GM12878 (cell line): ENCODE results near the gene ALG2. TPM values are rescaled to one million over a fixed set of nuclear protein-coding genes. Genes with fewer than 3 reads are reported as not detected.

Experiments
- ATAC-seq: fragments of 200-7000 bp; cut with Tn5 transposase; 3 replicates; pipeline ENCODE4 v1.9.1; 2020; ENCODE audit warnings: mild to moderate bottlenecking, moderate library complexity
- BruUV-seq: library from RNA; stranded (reverse); fragments of 400-500 nt; replicated peaks from 2 replicates; lab custom pipeline; 2021; lab: Mats Ljungman, UMichigan
- CTCF ChIA-PET: fragments of 300-600 bp; sonication (Branson Sonifier 250); formaldehyde crosslinking; extraction: SDS; loops from one replicate; lab custom pipeline; 2021; ENCODE audit warnings: inconsistent platforms; lab: Yijun Ruan, JAX
- POLR2A ChIA-PET: fragments of 350-600 bp; formaldehyde crosslinking; extraction: SDS; loops from one replicate; lab custom pipeline; 2021; ENCODE audit warnings: inconsistent platforms; lab: Charles Lee
- RAD21 ChIA-PET: fragments of 300-600 bp; sonication (Branson Sonifier 250); formaldehyde crosslinking; loops from one replicate; lab custom pipeline; 2023; ENCODE audit warnings: antibody characterized with exemption; ENCODE audit not compliant: unreplicated experiment; lab: Charles Lee
- SMC1A ChIA-PET: fragments of 300-600 bp; sonication (Branson Sonifier 250); formaldehyde crosslinking; loops from one replicate; lab custom pipeline; 2023; ENCODE audit not compliant: unreplicated experiment, uncharacterized antibody; lab: Charles Lee
- DNase-seq: peaks from one replicate; pipeline ENCODE4 v3.0.0-alpha.2; 2011; ENCODE audit warnings: low read depth, low spot score
- FAIRE-seq: peaks from 3 replicates; lab custom pipeline; 2011; peaks lifted over from hg19 to GRCh38; lab: Jason Lieb, UNC
- H2AFZ ChIP-seq: 2 replicates; pipeline ENCODE4 v1.6.0; 2011; ENCODE audit warnings: low read depth, low read length, control low read depth; ENCODE audit not compliant: control insufficient read depth
- H3K27ac ChIP-seq: 2 replicates; pipeline ENCODE4 v1.5.1; 2011; ENCODE audit warnings: control low read depth; ENCODE audit not compliant: control insufficient read depth, insufficient read depth
- H3K27me3 ChIP-seq, 2 experiments: replicated peaks in 1 of 2; 2 replicates each; pipeline versions ENCODE4 v1.6.0 to v1.6.1; 2011; ENCODE audit warnings: low read length in 1 of 2; ENCODE audit not compliant: control insufficient read depth in 2 of 2, insufficient read depth in 2 of 2
- H3K36me3 ChIP-seq, 2 experiments: 2 replicates each; pipeline ENCODE4 v1.5.1; 2011; ENCODE audit warnings: low read length in 1 of 2; ENCODE audit not compliant: control insufficient read depth in 2 of 2, insufficient read depth in 2 of 2
- H3K4me1 ChIP-seq: 2 replicates; pipeline ENCODE4 v1.6.1; 2011; ENCODE audit warnings: mild to moderate bottlenecking, low read length, moderate library complexity, mixed read lengths; ENCODE audit not compliant: control insufficient read depth, insufficient read depth
- H3K4me2 ChIP-seq: 2 replicates; pipeline ENCODE4 v1.6.0; 2011; ENCODE audit warnings: control low read depth; ENCODE audit not compliant: control insufficient read depth, insufficient read depth
- H3K4me3 ChIP-seq: fragments of 200-600 bp; sonication (generic); 2 replicates; pipeline ENCODE4 v1.5.1; 2016
- H3K79me2 ChIP-seq: 2 replicates; pipeline ENCODE4 v1.6.0; 2011; ENCODE audit warnings: low read length; ENCODE audit not compliant: control insufficient read depth, insufficient read depth
- H3K9ac ChIP-seq: 2 replicates; pipeline ENCODE4 v1.8.0; 2011; ENCODE audit warnings: low read length, control low read depth, mixed read lengths; ENCODE audit not compliant: control insufficient read depth, insufficient read depth
- H3K9me3 ChIP-seq: replicated peaks from 3 replicates; pipeline ENCODE4 v1.5.1; 2011; ENCODE audit warnings: mild to moderate bottlenecking, low read length; ENCODE audit not compliant: control insufficient read depth, insufficient read depth
- H4K20me1 ChIP-seq: 2 replicates; pipeline ENCODE4 v1.6.0; 2011; ENCODE audit not compliant: control insufficient read depth, insufficient read depth
- BCL11A ChIP-seq: IDR thresholded peaks from 2 replicates; pipeline ENCODE4 v1.6.1; 2011; ENCODE audit warnings: low read depth, low read length
- BMI1 ChIP-seq: fragments of 450-650 bp; IDR thresholded peaks from 2 replicates; pipeline ENCODE4 v1.6.1; 2016; ENCODE audit warnings: mild to moderate bottlenecking, moderate library complexity, borderline replicate concordance
- EZH2 ChIP-seq: IDR thresholded peaks from 2 replicates; pipeline ENCODE4 v1.6.1; 2012; ENCODE audit warnings: low read depth, mild to moderate bottlenecking, control low read depth, inconsistent platforms, low read length, borderline replicate concordance; ENCODE audit not compliant: control insufficient read depth
- JUNB ChIP-seq: IDR thresholded peaks from 2 replicates; pipeline ENCODE4 v1.6.1; 2016; ENCODE audit warnings: antibody characterized with exemption, mild to moderate bottlenecking
- MTA3 ChIP-seq: IDR thresholded peaks from 2 replicates; pipeline ENCODE4 v1.6.1; 2012; ENCODE audit warnings: low read length, inconsistent platforms, borderline replicate concordance
- RBBP5 ChIP-seq: fragments of 200-600 bp; sonication (generic); conservative IDR thresholded peaks from 2 replicates; pipeline ENCODE4 v1.6.1; 2016
- YBX1 ChIP-seq: fragments of 450-650 bp; IDR thresholded peaks from 2 replicates; pipeline ENCODE4 v1.6.1; 2016; ENCODE audit warnings: antibody characterized with exemption
- WGBS: methylation state at CpG from one replicate; pipeline ENCODE4 v1.1.6; 2016; ENCODE audit warnings: low lambda C conversion rate; ENCODE audit not compliant: insufficient replicate concordance, insufficient coverage; ENCODE audit errors: missing lambda C conversion rate; 5-methylcytosine and 5-hydroxymethylcytosine counted together
- in situ Hi-C: fragments of 300-500 bp; cut with MboI; formaldehyde crosslinking; loops from 9 replicates; pipeline ENCODE4 v1.14.3; 2018; ENCODE audit warnings: mixed read lengths
- intact Hi-C: fragments of 100-400 bp; cut with micrococcal nuclease; formaldehyde crosslinking; loops from one replicate; pipeline ENCODE4 v1.14.2; 2022; ENCODE audit not compliant: unreplicated experiment
- polyA plus RNA-seq, 11 experiments: library from polyadenylated mRNA; depleted of rRNA in 4 of 11; unstranded in 6 of 11; stranded (reverse) in 5 of 11; fragments of >200 nt; fragmentation: Nextera tagmentation in 4 of 11; fragmentation: Illumina TruSeq in 1 of 11; extraction: Ambion mirVana in 4 of 11; extraction: Trizol in 1 of 11; gene quantifications; 1 replicate in 1 of 11; 2 replicates in 10 of 11; pipeline versions ENCODE4 v1.2.1 to v1.2.3, GENCODE V29; 2011 to 2016; ENCODE audit warnings: inconsistent platforms in 2 of 11, missing spikeins in 2 of 11, low read depth in 1 of 11
- total RNA-seq, 4 experiments: library from RNA; depleted of rRNA in 3 of 4; stranded (reverse); fragments of >200 nt in 3 of 4; fragmentation: Illumina TruSeq in 1 of 4; extraction: Trizol in 1 of 4; gene quantifications; 2 replicates each; pipeline versions ENCODE4 v1.2.1 to v1.2.3, GENCODE V29; 2013 to 2021
- TF ChIP-seq, protein P1 (sequence below): IDR thresholded peaks from 2 replicates; pipeline ENCODE4 v1.6.1; 2011; ENCODE audit warnings: low read depth, mild to moderate bottlenecking, low read length, moderate library complexity, borderline replicate concordance; ENCODE audit errors: extremely low read depth

Gene ALG2
- total and polyA plus RNA-seq, 10 of the 15 experiments (the other 5 are each of a cell fraction or from before 2014, with no cell fraction given), result 8.8 to 52.5 (median 38.6) TPM

DNA sequence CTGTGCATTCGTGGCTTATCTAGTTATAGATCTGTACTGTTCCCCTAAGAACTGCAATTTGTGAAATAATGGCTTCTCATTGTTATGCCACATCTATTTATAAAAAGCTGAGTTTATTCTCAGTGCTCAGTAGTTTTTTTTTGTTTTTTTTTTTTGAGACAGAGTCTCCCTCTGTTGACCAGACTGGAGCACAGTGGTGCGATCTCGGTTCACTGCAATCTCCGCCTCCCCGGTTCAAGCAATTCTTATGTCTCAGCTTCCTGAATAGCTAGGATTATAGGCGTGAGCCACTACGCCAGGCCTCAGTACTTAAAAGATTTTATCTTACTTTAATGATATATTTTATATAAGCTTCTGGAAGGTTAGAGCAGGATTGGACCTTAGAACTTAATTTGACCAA is 19.4 kb upstream of the ALG2 start:
- intact Hi-C loops, result no loop called here
- SMC1A ChIA-PET, result interaction anchor here (1.2 to 2.5 kb wide), 7 partner anchors 8 to 56 kb away, joined by 4 to 20 read pairs (median 5); partner anchors contain the start of genes ALG2 and SEC61B
- 96% methylated on average over 7 of the region's 7 CpGs for WGBS

More for the DNA sequence above, 19.4 kb upstream of the ALG2 start:
- H3K27me3 ChIP-seq, result no peaks in the 10 kb centered on the region
- H3K4me1 ChIP-seq, result peaks cover 45% of the 10 kb centered on the region
- RAD21 ChIA-PET, result interaction anchor here (0.7 to 2.6 kb wide), 5 partner anchors 9 to 77 kb away, joined by 3 to 9 read pairs (median 5); no protein-coding TSS in a partner anchor
- no peak overlapping the region for H3K4me3 ChIP-seq
- H3K9me3 ChIP-seq, result peaks cover 7% of the 10 kb centered on the region; the same call in 2 of the 3 replicates
- POLR2A ChIA-PET, result interaction anchor here (1.1 to 1.2 kb wide), 2 partner anchors 11 to 16 kb away, joined by 3 read pairs; no protein-coding TSS in a partner anchor
- H2AFZ ChIP-seq, result no peak overlapping the region
- H4K20me1 ChIP-seq, result no peaks in the 10 kb centered on the region
- in situ Hi-C loops, result no loop called here
- H3K79me2 ChIP-seq, result no peaks in the 10 kb centered on the region; the same call in 1 of the 2 replicates
- no TSS peak for BruUV-seq
- H3K36me3 ChIP-seq, result peaks cover 0 to 3% of the 10 kb centered on the region in 2 experiments; a peak in 2 of 4 replicates
- no peak for FAIRE-seq
- TF ChIP-seq BMI1 (no peak), EZH2 (no peak), RBBP5 (no peak), JUNB (no peak), YBX1 (no peak), BCL11A (no peak), MTA3 (no peak)
- TF ChIP-seq, protein P1, sequence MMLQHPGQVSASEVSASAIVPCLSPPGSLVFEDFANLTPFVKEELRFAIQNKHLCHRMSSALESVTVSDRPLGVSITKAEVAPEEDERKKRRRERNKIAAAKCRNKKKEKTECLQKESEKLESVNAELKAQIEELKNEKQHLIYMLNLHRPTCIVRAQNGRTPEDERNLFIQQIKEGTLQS, result no peak
- no peak for ATAC-seq
- H3K4me2 ChIP-seq, result no peak overlapping the region
- CTCF ChIA-PET, result interaction anchor here (0.6 to 3.1 kb wide), 6 partner anchors 10 to 78 kb away, joined by 3 to 29 read pairs (median 3); no protein-coding TSS in a partner anchor
- H3K9ac ChIP-seq, result no peak overlapping the region
- no peak for DNase-seq
- H3K27ac ChIP-seq, result no peak overlapping the region
